Anterior cingulate cortex (tissue), 58 donors: Measurements from ENCODE around the gene CENPT.
"Not testable (repeated sequence)": the region's sequence is repeated elsewhere in the genome, so short reads cannot be mapped to it uniquely, and the experiment has no call there.

Source experiments
- DNase-seq, 58 donors: peaks; one replicate each; lab custom pipeline; 2025; lab: John Stamatoyannopoulos, UW

Gene CENPT

GRCh38 chr16:67877064-67877463, 29.6 kb upstream of the CENPT start:
- DNase-seq = no peak

- DNase-seq = no peak
Measured at GRCh38 chr16:67874372-67874771, 26.9 kb upstream of the CENPT start.

GRCh38 chr16:67873435-67874370, 26.2 kb upstream of the CENPT start:
- DNase-seq = no peak

- DNase-seq = peak in 55 of 58 donors; percentile 10 to 82 (median 65)
Measured at GRCh38 chr16:67872631-67873434, 25.3 kb upstream of the CENPT start, which contains the start of gene EDC4. Gene EDC4 (plus strand): TSS chr16:67873052. CDS start chr16:67873262, 210 bp downstream.

GRCh38 chr16:67872131-67872630, 24.7 kb upstream of the CENPT start:
- no peak for DNase-seq

GRCh38 chr16:67871256-67871655, 23.8 kb upstream of the CENPT start:
- no peak for DNase-seq

- DNase-seq = no peak
Measured at GRCh38 chr16:67869653-67870052, 22.2 kb upstream of the CENPT start.

- peak in 21 of 58 donors; percentile 6 to 50 (median 29) for DNase-seq
Measured at GRCh38 chr16:67868290-67868689, 20.8 kb upstream of the CENPT start.

GRCh38 chr16:67865318-67865717, 17.8 kb upstream of the CENPT start:
- DNase-seq = no peak

- DNase-seq = no peak
Measured at GRCh38 chr16:67864594-67864993, 17.1 kb upstream of the CENPT start.

- not testable (repeated sequence) for DNase-seq
Measured at GRCh38 chr16:67864044-67864443, 16.6 kb upstream of the CENPT start.

GRCh38 chr16:67862623-67863583, 15.4 kb upstream of the CENPT start:
- DNase-seq = peak in 32 of 58 donors; percentile 3 to 73 (median 30)

- no peak for DNase-seq
Measured at GRCh38 chr16:67861877-67862276, 14.4 kb upstream of the CENPT start.

- DNase-seq = no peak
Measured at GRCh38 chr16:67860589-67861398, 13.3 kb upstream of the CENPT start.

GRCh38 chr16:67858500-67858899, 11.0 kb upstream of the CENPT start:
- DNase-seq = no peak

GRCh38 chr16:67857547-67858233, 10.2 kb upstream of the CENPT start:
- peak in 5 of 58 donors; percentile 7 to 69 (median 18) for DNase-seq

GRCh38 chr16:67856927-67857546, 9.5 kb upstream of the CENPT start:
- no peak for DNase-seq

- no peak for DNase-seq
Measured at GRCh38 chr16:67855789-67856188, 8.3 kb upstream of the CENPT start.
